Mesodermal cell (in vitro differentiated cells): Measurements from ENCODE around the gene CLSTN3. TPM values are rescaled to one million over a fixed set of nuclear protein-coding genes. Genes with fewer than 3 reads are reported as not detected.
A peak's percentile ranks its signal among the peaks of the same experiment; 100 is the strongest.

Experiments
- H3K27ac ChIP-seq: 2 replicates; pipeline ENCODE4 v1.7.0; 2013; ENCODE audit warnings: mild to moderate bottlenecking, low read depth, low read length, moderate library complexity; ENCODE audit not compliant: severe bottlenecking
- H3K36me3 ChIP-seq: 2 replicates; pipeline ENCODE4 v1.7.1; 2013; ENCODE audit warnings: mild to moderate bottlenecking, low read length, moderate library complexity; ENCODE audit not compliant: control insufficient read depth, insufficient read depth
- H3K4me1 ChIP-seq: one replicate; pipeline ENCODE4 v1.7.1; 2013; ENCODE audit warnings: mild to moderate bottlenecking, low read length; ENCODE audit not compliant: insufficient read depth, control insufficient read depth, poor library complexity, severe bottlenecking
- H3K4me3 ChIP-seq: 2 replicates; pipeline ENCODE4 v1.7.0; 2013; ENCODE audit warnings: low read length, control low read depth, mild to moderate bottlenecking; ENCODE audit not compliant: insufficient read depth, poor library complexity, severe bottlenecking; ENCODE audit errors: extremely low read depth
- H3K9me3 ChIP-seq: 2 replicates; pipeline ENCODE4 v1.7.1; 2013; ENCODE audit warnings: mild to moderate bottlenecking, low read length, moderate library complexity; ENCODE audit not compliant: control insufficient read depth
- WGBS, 2 experiments: methylation state at CpG; one replicate each; pipeline ENCODE4 v1.1.5; 2013; ENCODE audit warnings: missing lambda C conversion rate in 2 of 2; ENCODE audit not compliant: insufficient coverage in 2 of 2; 5-methylcytosine and 5-hydroxymethylcytosine counted together
- polyA plus RNA-seq, 2 experiments: library from polyadenylated mRNA; stranded (reverse); fragments of 50-300 nt; gene quantifications; one replicate each; pipeline ENCODE4 v1.2.3, GENCODE V29; 2013

The CLSTN3 gene
- polyA plus RNA-seq (2013, experiment 1 of 2): 31.3 TPM
- polyA plus RNA-seq (2013, experiment 2 of 2): 26.2 TPM

DNA sequence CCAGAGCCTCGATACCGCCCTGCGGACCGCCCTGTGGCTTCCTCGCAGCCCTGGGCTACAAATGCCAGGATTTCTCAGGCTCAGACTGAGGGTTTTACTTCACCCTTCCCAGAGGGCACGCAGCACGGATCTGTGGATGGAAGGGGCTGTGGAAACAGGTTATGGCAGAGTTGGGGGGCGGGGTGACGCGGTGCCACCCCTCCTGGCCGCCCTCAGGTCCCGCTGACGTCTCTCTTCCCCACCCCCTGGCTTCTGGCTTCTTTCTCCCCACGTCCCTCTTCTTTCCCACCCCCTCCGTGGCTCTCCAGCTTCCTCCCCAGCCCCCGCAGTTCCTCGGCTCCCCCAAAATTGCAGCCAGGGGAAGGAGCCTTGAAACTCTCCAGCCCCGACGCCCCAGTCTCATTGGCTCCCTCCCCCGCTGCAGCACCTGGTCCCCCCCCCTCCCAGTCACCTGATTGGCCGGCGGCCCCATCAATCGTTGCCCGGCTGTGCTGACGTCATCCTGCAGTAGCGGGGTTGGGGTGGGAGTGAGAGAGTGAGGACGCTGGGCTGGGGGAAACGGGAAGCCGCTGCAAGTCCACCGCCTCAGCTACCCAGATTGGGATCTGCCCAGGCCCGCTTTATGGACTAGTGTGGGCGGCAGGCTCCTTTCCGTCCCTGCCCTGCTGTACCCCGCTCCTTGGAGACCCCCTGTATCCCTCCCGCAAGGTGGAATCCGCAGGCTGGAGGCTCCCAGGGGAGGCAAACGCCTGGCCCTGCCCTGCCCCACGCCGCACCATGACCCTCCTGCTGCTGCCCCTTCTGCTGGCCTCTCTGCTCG, at the start of gene CLSTN3:
Gene CLSTN3 (plus strand): TSS at position 500 of the 820 bp plus-strand sequence. CDS start 278 bp downstream, at position 778.
- H3K27ac ChIP-seq: no peak within 1 kb of the TSS
- no peaks in the 10 kb centered on the region for H3K36me3 ChIP-seq
- WGBS, 2 experiments: 0 to 1% methylated on average over 14 of the region's 40 CpGs
- no peaks in the 10 kb centered on the region for H3K4me1 ChIP-seq
- peak within 1 kb of the TSS; percentile 58 for H3K4me3 ChIP-seq
- no peaks in the 10 kb centered on the region for H3K9me3 ChIP-seq

- H3K27ac ChIP-seq: no peak overlapping the region
- H3K9me3 ChIP-seq: peaks cover 6% of the 10 kb centered on the region
- WGBS, 2 experiments: 94% methylated on average over 11 to 14 of the region's 14 CpGs
- no peak overlapping the region for H3K4me3 ChIP-seq
- peaks cover 5% of the 10 kb centered on the region for H3K4me1 ChIP-seq
- H3K36me3 ChIP-seq: no peaks in the 10 kb centered on the region
Measured at GRCh38 chr12:7081037-7081436, 49.1 kb upstream of the CLSTN3 start.

DNA sequence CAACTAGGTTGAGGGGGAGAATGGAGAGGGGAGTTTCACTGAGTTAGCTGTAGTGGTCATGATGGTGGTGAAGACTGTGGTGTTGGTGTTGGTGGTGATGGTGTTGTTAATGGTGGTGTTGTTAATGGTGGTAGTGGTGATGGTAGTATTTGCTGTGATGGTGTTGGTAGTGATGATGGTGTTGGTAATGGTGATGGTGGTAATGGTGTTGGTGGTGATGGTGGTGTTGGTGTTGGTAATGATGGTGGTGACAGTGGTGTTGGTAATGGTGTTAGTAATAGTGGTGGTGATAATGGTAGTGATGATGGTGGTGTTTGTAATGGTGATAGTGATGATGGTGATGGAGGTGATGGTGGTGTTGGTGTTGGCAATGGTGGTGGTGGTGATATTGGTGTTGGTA, 47.0 kb upstream of the CLSTN3 start:
- Histone ChIP-seq H3K9me3 (peaks cover 6% of the 10 kb centered on the region), H3K4me3 (no peak overlapping the region), H3K36me3 (no peaks in the 10 kb centered on the region), H3K27ac (no peak overlapping the region), H3K4me1 (peaks cover 5% of the 10 kb centered on the region)

- no peaks in the 10 kb centered on the region for H3K9me3 ChIP-seq
- no peaks in the 10 kb centered on the region for H3K4me1 ChIP-seq
- WGBS, 2 experiments: 88 to 93% methylated on average over 9 to 11 of the region's 11 CpGs
- no peaks in the 10 kb centered on the region for H3K36me3 ChIP-seq
- no peak overlapping the region for H3K27ac ChIP-seq
- H3K4me3 ChIP-seq: no peak overlapping the region
Measured at GRCh38 chr12:7089196-7089871, 40.8 kb upstream of the CLSTN3 start.

- Histone ChIP-seq H3K4me3 (no peak overlapping the region), H3K4me1 (no peaks in the 10 kb centered on the region), H3K9me3 (no peaks in the 10 kb centered on the region), H3K27ac (no peak overlapping the region), H3K36me3 (no peaks in the 10 kb centered on the region)
- 63 to 68% methylated on average over 16 of the region's 16 CpGs for WGBS, 2 experiments
Measured at GRCh38 chr12:7090222-7090998, 39.8 kb upstream of the CLSTN3 start.

DNA sequence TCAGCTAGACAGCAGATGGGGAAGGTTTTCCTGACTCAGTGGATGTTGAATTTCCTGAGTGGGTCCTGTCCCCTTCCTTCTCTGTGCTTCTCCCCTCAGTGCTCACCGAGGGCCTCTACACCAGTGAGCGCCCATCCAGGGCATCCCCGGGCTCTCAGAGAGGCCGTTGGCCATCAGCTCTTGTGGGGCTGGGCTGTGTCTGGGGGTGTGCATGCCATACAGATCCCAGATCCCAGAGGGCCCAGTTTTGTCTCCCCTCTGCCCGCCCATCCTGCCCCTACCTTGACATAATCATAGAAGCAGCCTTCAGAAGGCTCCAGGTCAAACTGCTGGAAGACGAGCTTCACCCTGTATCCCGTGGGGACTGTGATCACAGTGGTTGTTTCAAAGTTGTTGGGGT, 39.0 kb upstream of the CLSTN3 start:
- Histone ChIP-seq H3K4me3 (no peak overlapping the region), H3K36me3 (no peaks in the 10 kb centered on the region), H3K4me1 (no peaks in the 10 kb centered on the region), H3K27ac (no peak overlapping the region), H3K9me3 (no peaks in the 10 kb centered on the region)
- WGBS, 2 experiments: 91 to 94% methylated on average over 4 to 6 of the region's 7 CpGs

- WGBS, 2 experiments: 78 to 94% methylated on average over 4 to 6 of the region's 10 CpGs
- no peak overlapping the region for H3K4me3 ChIP-seq
- no peak overlapping the region for H3K27ac ChIP-seq
- H3K4me1 ChIP-seq: no peaks in the 10 kb centered on the region
- H3K9me3 ChIP-seq: no peaks in the 10 kb centered on the region
- no peaks in the 10 kb centered on the region for H3K36me3 ChIP-seq
Measured at GRCh38 chr12:7091660-7092228, 38.4 kb upstream of the CLSTN3 start.

DNA sequence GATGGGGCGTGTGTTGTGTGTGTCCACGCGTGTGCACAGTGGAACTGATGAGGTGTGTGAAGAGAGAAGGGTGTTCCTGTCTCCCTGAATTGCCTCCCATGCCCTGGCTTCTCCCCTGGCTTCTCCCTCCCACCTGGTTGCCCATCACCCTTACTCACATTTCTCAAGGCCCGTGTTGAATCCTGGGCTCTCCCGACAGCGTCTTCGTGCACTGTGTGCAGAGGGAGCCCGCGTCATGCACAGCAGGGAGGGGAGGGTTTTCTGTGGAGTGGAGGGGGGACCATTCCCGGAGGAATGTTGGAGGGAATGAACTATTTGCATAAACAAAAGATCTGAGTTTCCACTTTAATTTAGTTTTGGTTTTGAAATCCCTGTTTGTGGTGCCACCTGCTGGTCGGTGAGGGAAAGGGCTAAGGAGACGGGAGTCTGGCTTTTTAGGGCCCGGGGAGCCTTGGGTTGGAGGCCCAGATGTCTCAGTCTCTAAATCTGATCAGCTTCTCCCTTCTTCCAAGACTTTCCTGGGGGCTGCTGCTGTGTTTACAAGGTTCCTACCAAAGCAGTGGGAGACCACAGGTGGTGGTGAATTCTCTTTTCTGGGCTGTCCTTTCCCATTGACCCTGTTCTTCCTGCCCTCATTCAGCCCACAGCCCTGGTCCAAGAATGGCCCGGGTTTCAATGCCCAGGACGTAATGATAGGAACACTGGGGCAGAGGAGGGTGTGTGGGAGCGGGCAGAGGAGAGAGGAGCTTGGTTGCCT, 37.8 kb upstream of the CLSTN3 start, which contains the start of gene C1R:
Gene C1R (minus strand): TSS at position 217 of the 757 bp plus-strand sequence. CDS start 57 bp downstream, at position 160.
- no peaks in the 10 kb centered on the region for H3K4me1 ChIP-seq
- WGBS, 2 experiments: 37 to 60% methylated on average over 7 to 9 of the region's 16 CpGs
- no peak within 1 kb of the TSS for H3K4me3 ChIP-seq
- H3K9me3 ChIP-seq: no peaks in the 10 kb centered on the region
- H3K27ac ChIP-seq: no peak within 1 kb of the TSS
- H3K36me3 ChIP-seq: no peaks in the 10 kb centered on the region

GRCh38 chr12:7092986-7093460, 37.1 kb upstream of the CLSTN3 start:
- no peaks in the 10 kb centered on the region for H3K9me3 ChIP-seq
- 84 to 87% methylated on average over 5 of the region's 8 CpGs for WGBS, 2 experiments
- H3K4me3 ChIP-seq: no peak overlapping the region
- H3K27ac ChIP-seq: no peak overlapping the region
- no peaks in the 10 kb centered on the region for H3K36me3 ChIP-seq
- no peaks in the 10 kb centered on the region for H3K4me1 ChIP-seq

- H3K4me3 ChIP-seq: no peak overlapping the region
- H3K4me1 ChIP-seq: no peaks in the 10 kb centered on the region
- 89 to 94% methylated on average over 5 of the region's 5 CpGs for WGBS, 2 experiments
- H3K36me3 ChIP-seq: no peaks in the 10 kb centered on the region
- H3K9me3 ChIP-seq: no peaks in the 10 kb centered on the region
- no peak overlapping the region for H3K27ac ChIP-seq
Measured at GRCh38 chr12:7093486-7093885, 36.7 kb upstream of the CLSTN3 start.
